HepG2 (cell line): ENCODE data around the gene DHX32. TPM values are rescaled to one million over a fixed set of nuclear protein-coding genes. Genes with fewer than 3 reads are reported as not detected.

Experiments used
- ATAC-seq: fragments of 200-7000 bp; cut with Tn5 transposase; 3 replicates; pipeline ENCODE4 v1.9.1; 2020; ENCODE audit warnings: mild to moderate bottlenecking, moderate library complexity
- Bru-seq: library from RNA; stranded (reverse); fragments of 400-500 nt; gene quantifications from one replicate; lab custom pipeline; 2021; lab: Mats Ljungman, UMichigan
- BruChase-seq, 2 experiments: library from RNA; stranded (reverse); fragments of 400-500 nt; gene quantifications; one replicate each; lab custom pipeline; 2021; lab: Mats Ljungman, UMichigan
- BruUV-seq: library from RNA; stranded (reverse); fragments of 400-500 nt; replicated peaks from 2 replicates; lab custom pipeline; 2021; lab: Mats Ljungman, UMichigan
- CTCF ChIA-PET: fragments of 300-600 bp; formaldehyde crosslinking; extraction: SDS; loops from one replicate; lab custom pipeline; 2021; ENCODE audit warnings: low total read pairs, inconsistent platforms, low intra/inter-chr PET ratio; lab: Yijun Ruan, JAX
- POLR2A ChIA-PET: fragments of 350-600 bp; sonication (Branson Sonifier 250); formaldehyde crosslinking; loops from one replicate; lab custom pipeline; 2020; ENCODE audit warnings: antibody characterized with exemption, inconsistent platforms; lab: Yijun Ruan, JAX
- DNase-seq: peaks from one replicate; pipeline ENCODE4 v3.0.0-alpha.2; 2015; ENCODE audit warnings: low spot score
- FAIRE-seq: peaks from 3 replicates; lab custom pipeline; 2011; peaks lifted over from hg19 to GRCh38; lab: Jason Lieb, UNC
- H2AFZ ChIP-seq: one replicate; pipeline ENCODE4 v1.6.1; 2011; ENCODE audit warnings: low read length, inconsistent platforms
- H3K27ac ChIP-seq: fragments of 300-600 bp; 3 replicates; pipeline ENCODE4 v1.8.0; 2011; ENCODE audit warnings: mixed run types, mild to moderate bottlenecking, mixed read lengths, low read length, inconsistent platforms; ENCODE audit not compliant: insufficient read depth; ENCODE audit errors: extremely low read length
- H3K27me3 ChIP-seq, 2 experiments: fragments of 200-600 bp in 1 of 2; 2 replicates in 1 of 2; 3 replicates in 1 of 2; pipeline versions ENCODE4 v1.6.0 to v1.8.0; 2011; ENCODE audit warnings: low read length in 2 of 2, mild to moderate bottlenecking in 2 of 2, moderate library complexity in 2 of 2, inconsistent platforms in 1 of 2; ENCODE audit not compliant: insufficient read depth in 2 of 2, control insufficient read depth in 1 of 2
- H3K36me3 ChIP-seq, 2 experiments: fragments of 200-600 bp in 1 of 2; replicated peaks in 1 of 2; 2 replicates in 1 of 2; 3 replicates in 1 of 2; pipeline versions ENCODE4 v1.5.1 to v1.8.0; 2011; ENCODE audit warnings: low read length in 2 of 2, inconsistent platforms in 1 of 2; ENCODE audit not compliant: insufficient read depth in 2 of 2, control insufficient read depth in 1 of 2
- H3K4me1 ChIP-seq: 2 replicates; pipeline ENCODE4 v1.5.1; 2012; ENCODE audit warnings: low read length, inconsistent platforms; ENCODE audit not compliant: insufficient read depth
- H3K4me2 ChIP-seq: 2 replicates; pipeline ENCODE4 v1.6.0; 2011; ENCODE audit warnings: low read depth, low read length, inconsistent platforms
- H3K4me3 ChIP-seq, 3 experiments: fragments of 200-600 bp in 1 of 3; sonication (generic), shearing (Covaris generic) in 1 of 3; replicated peaks in 1 of 3; 2 replicates each; pipeline ENCODE4 v1.5.1; 2011 to 2016; ENCODE audit warnings: low read length in 3 of 3, inconsistent platforms in 2 of 3, low read depth in 2 of 3, mild to moderate bottlenecking in 2 of 3, control low read depth in 1 of 3, mixed read lengths in 1 of 3; ENCODE audit not compliant: insufficient read depth in 1 of 3
- H3K79me2 ChIP-seq: one replicate; pipeline ENCODE4 v1.6.1; 2011; ENCODE audit warnings: low read length, inconsistent platforms; ENCODE audit not compliant: insufficient read depth
- H3K9ac ChIP-seq: 2 replicates; pipeline ENCODE4 v1.6.0; 2011; ENCODE audit warnings: mild to moderate bottlenecking, low read depth, low read length, inconsistent platforms; ENCODE audit not compliant: insufficient read depth
- H3K9me3 ChIP-seq: 2 replicates; pipeline ENCODE4 v1.5.1; 2012; ENCODE audit warnings: mild to moderate bottlenecking, low read length
- H4K20me1 ChIP-seq: 2 replicates; pipeline ENCODE4 v1.6.0; 2011; ENCODE audit warnings: inconsistent platforms, mild to moderate bottlenecking, low read length, moderate library complexity; ENCODE audit not compliant: insufficient read depth
- EED ChIP-seq: sonication (generic); formaldehyde crosslinking; IDR thresholded peaks from 2 replicates; pipeline ENCODE4 v1.5.0; 2020; ENCODE audit warnings: mild to moderate bottlenecking, missing genetic modification reagents
- KMT2A ChIP-seq: sonication (generic); formaldehyde crosslinking; IDR thresholded peaks from 2 replicates; pipeline ENCODE4 v1.4.0; 2020; ENCODE audit warnings: missing genetic modification reagents
- PITX1 ChIP-seq: sonication (generic); formaldehyde crosslinking; IDR thresholded peaks from 2 replicates; pipeline ENCODE4 v1.5.1; 2020; ENCODE audit warnings: mild to moderate bottlenecking, missing genetic modification reagents
- U2AF2 ChIP-seq: fragments of 200-400 bp; formaldehyde crosslinking; IDR thresholded peaks from 2 replicates; pipeline ENCODE4 v1.6.1; 2017; ENCODE audit warnings: low read depth, mild to moderate bottlenecking, low read length
- ZNF333 ChIP-seq: sonication (generic); formaldehyde crosslinking; IDR thresholded peaks from 2 replicates; pipeline ENCODE4 v1.4.0; 2020; ENCODE audit warnings: mild to moderate bottlenecking, missing genetic modification reagents, borderline replicate concordance
- ZNF572 ChIP-seq: sonication (generic); formaldehyde crosslinking; IDR thresholded peaks from 2 replicates; pipeline ENCODE4 v1.5.1; 2020; ENCODE audit warnings: mild to moderate bottlenecking, missing genetic modification reagents
- ZNF703 ChIP-seq: sonication (generic); formaldehyde crosslinking; IDR thresholded peaks from 2 replicates; pipeline ENCODE4 v1.5.1; 2020; ENCODE audit warnings: missing genetic modification reagents, mild to moderate bottlenecking, moderate library complexity, borderline replicate concordance
- ZNF724P ChIP-seq: sonication (generic); formaldehyde crosslinking; IDR thresholded peaks from 2 replicates; pipeline ENCODE4 v1.8.0; 2022; ENCODE audit warnings: missing genetic modification reagents, borderline replicate concordance
- ZNF749 ChIP-seq: sonication (generic); formaldehyde crosslinking; IDR thresholded peaks from 2 replicates; pipeline ENCODE4 v1.8.0; 2022; ENCODE audit warnings: mild to moderate bottlenecking, missing genetic modification reagents, moderate library complexity, borderline replicate concordance
- WGBS: methylation state at CpG from one replicate; pipeline ENCODE4 v1.1.6; 2017; ENCODE audit warnings: low lambda C conversion rate; 5-methylcytosine and 5-hydroxymethylcytosine counted together
- in situ Hi-C: cut with HindIII; loops from 2 replicates; pipeline ENCODE4 v1.10.0; 2017; ENCODE audit warnings: low pct_unique_long_range_greater_than_20kb; ENCODE audit not compliant: extremely low pct_ligation_motif_present
- intact Hi-C: fragments of 100-400 bp; cut with micrococcal nuclease; formaldehyde crosslinking; loops from one replicate; pipeline ENCODE4 v1.10.0; 2022; ENCODE audit not compliant: unreplicated experiment
- long read RNA-seq, 2 experiments: library from RNA in 1 of 2; library from polyadenylated mRNA in 1 of 2; stranded (forward) in 1 of 2; unstranded in 1 of 2; transcript quantifications; one replicate each; pipeline ENCODE4 v2.0.0, GENCODE V29; 2019 to 2022
- polyA minus RNA-seq, 3 experiments: library from RNA; depleted of rRNA, polyadenylated mRNA; stranded (reverse); fragments of >200 nt; gene quantifications; 2 replicates each; pipeline ENCODE4 v1.2.3, GENCODE V29; 2011; ENCODE audit warnings: low replicate concordance in 1 of 3
- polyA plus RNA-seq, 8 experiments: library from polyadenylated mRNA; depleted of rRNA in 3 of 8; stranded (reverse) in 7 of 8; unstranded in 1 of 8; fragments of >200 nt; fragmentation: Illumina TruSeq in 4 of 8; extraction: Trizol in 4 of 8; gene quantifications; 2 replicates each; pipeline versions ENCODE4 v1.2.1 to v1.2.3, GENCODE V29; 2011 to 2016; ENCODE audit warnings: low read depth in 4 of 8, missing spikeins in 1 of 8, mixed read lengths in 1 of 8; ENCODE audit not compliant: insufficient read depth in 1 of 8
- total RNA-seq, 5 experiments: library from RNA; depleted of rRNA; stranded (reverse); fragments of >200 nt; fragmentation: Illumina TruSeq; extraction: Trizol; gene quantifications; 2 replicates each; pipeline ENCODE4 v1.2.3, GENCODE V29; 2016; ENCODE audit warnings: low read depth in 1 of 5
- TF ChIP-seq, protein P1 (sequence below): sonication (generic); formaldehyde crosslinking; IDR thresholded peaks from 2 replicates; pipeline ENCODE4 v1.5.1; 2020; ENCODE audit warnings: mild to moderate bottlenecking, missing genetic modification reagents, moderate library complexity
- TF ChIP-seq, protein P2 (sequence below): sonication (generic); formaldehyde crosslinking; IDR thresholded peaks from 2 replicates; pipeline ENCODE4 v1.5.0; 2020; ENCODE audit warnings: mild to moderate bottlenecking, missing genetic modification reagents, borderline replicate concordance

DHX32 gene
- total RNA-seq (2016; rRNA removed; fragmentation: Illumina TruSeq; extraction: Trizol) (16.5 and 22.7 TPM in 2 replicates), polyA plus RNA-seq (2011; rRNA removed) (14.6 and 15.5 TPM in 2 replicates), polyA minus RNA-seq (2011; rRNA and poly(A)+ RNA removed; ENCODE audit: low replicate concordance) (11.1 and 34.9 TPM in 2 replicates), Bru-seq, nascent RNA (percentile 65 among the genes with signal in this experiment), BruChase-seq, experiment 1, labeled RNA remaining after a 6-hour chase (percentile 63 among the genes with signal in this experiment), BruChase-seq, experiment 2, labeled RNA remaining after a 2-hour chase (percentile 64 among the genes with signal in this experiment)
- 2.7 and 2.8 TPM in 2 replicates for total RNA-seq (2016; cell fraction: cytosol; rRNA removed; fragmentation: Illumina TruSeq; extraction: Trizol; ENCODE audit: low read depth)
- total RNA-seq (2016; cell fraction: insoluble cytoplasmic fraction; rRNA removed; fragmentation: Illumina TruSeq; extraction: Trizol), result 14.9 and 22.8 TPM in 2 replicates
- total RNA-seq (2016; cell fraction: membrane; rRNA removed; fragmentation: Illumina TruSeq; extraction: Trizol), result 6.9 and 9.3 TPM in 2 replicates
- total RNA-seq (2016; cell fraction: nucleus; rRNA removed; fragmentation: Illumina TruSeq; extraction: Trizol), result 10.7 and 11.6 TPM in 2 replicates
- 8.2 and 13.8 TPM in 2 replicates for polyA plus RNA-seq (2011; cell fraction: cytosol; rRNA removed)
- polyA plus RNA-seq (2011; cell fraction: nucleus; rRNA removed), result 7.2 and 8.7 TPM in 2 replicates
- polyA plus RNA-seq (2012), result 12.1 and 13.0 TPM in 2 replicates
- polyA plus RNA-seq (2016; cell fraction: cytosol; fragmentation: Illumina TruSeq; extraction: Trizol; ENCODE audit: low read depth), result 0.78 and 0.82 TPM in 2 replicates
- polyA plus RNA-seq (2016; cell fraction: insoluble cytoplasmic fraction; fragmentation: Illumina TruSeq; extraction: Trizol; ENCODE audit: low read depth), result 15.3 and 18.4 TPM in 2 replicates
- 3.0 and 3.3 TPM in 2 replicates for polyA plus RNA-seq (2016; cell fraction: membrane; fragmentation: Illumina TruSeq; extraction: Trizol; ENCODE audit: low read depth)
- polyA plus RNA-seq (2016; cell fraction: nucleus; fragmentation: Illumina TruSeq; extraction: Trizol; ENCODE audit: insufficient read depth, low read depth), result 10.3 and 10.6 TPM in 2 replicates
- polyA minus RNA-seq (2011; cell fraction: cytosol; rRNA and poly(A)+ RNA removed), result 14.5 and 18.1 TPM in 2 replicates
- polyA minus RNA-seq (2011; cell fraction: nucleus; rRNA and poly(A)+ RNA removed), result 20.6 and 22.1 TPM in 2 replicates
- long read RNA-seq, experiment 1, partial matches to known transcripts, result 6 of 16 reads
- long read RNA-seq, experiment 1, other reads (novel, unspliced or antisense), result 10 of 16 reads
- long read RNA-seq, experiment 2, partial matches to known transcripts, result 10 of 41 reads
- long read RNA-seq, experiment 2, other reads (novel, unspliced or antisense), result 29 of 41 reads

- no peak for ATAC-seq
Measured at GRCh38 chr10:125881192-125881591, at the start of gene DHX32. DHX32 (minus strand) TSS chr10:125881292; CDS start chr10:125880824, 468 bp downstream.

More at GRCh38 chr10:125881192-125881591, at the start of gene DHX32:
- POLR2A ChIA-PET, result no interaction called here
- H3K4me3 ChIP-seq, result no peak within 1 kb of the TSS
- no peak within 1 kb of the TSS for H3K9ac ChIP-seq
- DNase-seq (no peak), FAIRE-seq (no peak)
- peaks cover 12% of the 10 kb centered on the region for H3K4me1 ChIP-seq
- BruUV-seq, result no TSS peak
- H3K79me2 ChIP-seq, result no peaks in the 10 kb centered on the region
- intact Hi-C loops, result no loop called here
- H3K36me3 ChIP-seq, result peaks cover 0 to 3% of the 10 kb centered on the region in 2 experiments; a peak in 1 of 5 replicates
- CTCF ChIA-PET, result no interaction called here
- H3K27me3 ChIP-seq, result no peaks in the 10 kb centered on the region
- H3K27ac ChIP-seq, result no peak within 1 kb of the TSS
- no peak for TF ChIP-seq ZNF572 (CRISPR knock-in tag)
- TF ChIP-seq, protein P1, sequence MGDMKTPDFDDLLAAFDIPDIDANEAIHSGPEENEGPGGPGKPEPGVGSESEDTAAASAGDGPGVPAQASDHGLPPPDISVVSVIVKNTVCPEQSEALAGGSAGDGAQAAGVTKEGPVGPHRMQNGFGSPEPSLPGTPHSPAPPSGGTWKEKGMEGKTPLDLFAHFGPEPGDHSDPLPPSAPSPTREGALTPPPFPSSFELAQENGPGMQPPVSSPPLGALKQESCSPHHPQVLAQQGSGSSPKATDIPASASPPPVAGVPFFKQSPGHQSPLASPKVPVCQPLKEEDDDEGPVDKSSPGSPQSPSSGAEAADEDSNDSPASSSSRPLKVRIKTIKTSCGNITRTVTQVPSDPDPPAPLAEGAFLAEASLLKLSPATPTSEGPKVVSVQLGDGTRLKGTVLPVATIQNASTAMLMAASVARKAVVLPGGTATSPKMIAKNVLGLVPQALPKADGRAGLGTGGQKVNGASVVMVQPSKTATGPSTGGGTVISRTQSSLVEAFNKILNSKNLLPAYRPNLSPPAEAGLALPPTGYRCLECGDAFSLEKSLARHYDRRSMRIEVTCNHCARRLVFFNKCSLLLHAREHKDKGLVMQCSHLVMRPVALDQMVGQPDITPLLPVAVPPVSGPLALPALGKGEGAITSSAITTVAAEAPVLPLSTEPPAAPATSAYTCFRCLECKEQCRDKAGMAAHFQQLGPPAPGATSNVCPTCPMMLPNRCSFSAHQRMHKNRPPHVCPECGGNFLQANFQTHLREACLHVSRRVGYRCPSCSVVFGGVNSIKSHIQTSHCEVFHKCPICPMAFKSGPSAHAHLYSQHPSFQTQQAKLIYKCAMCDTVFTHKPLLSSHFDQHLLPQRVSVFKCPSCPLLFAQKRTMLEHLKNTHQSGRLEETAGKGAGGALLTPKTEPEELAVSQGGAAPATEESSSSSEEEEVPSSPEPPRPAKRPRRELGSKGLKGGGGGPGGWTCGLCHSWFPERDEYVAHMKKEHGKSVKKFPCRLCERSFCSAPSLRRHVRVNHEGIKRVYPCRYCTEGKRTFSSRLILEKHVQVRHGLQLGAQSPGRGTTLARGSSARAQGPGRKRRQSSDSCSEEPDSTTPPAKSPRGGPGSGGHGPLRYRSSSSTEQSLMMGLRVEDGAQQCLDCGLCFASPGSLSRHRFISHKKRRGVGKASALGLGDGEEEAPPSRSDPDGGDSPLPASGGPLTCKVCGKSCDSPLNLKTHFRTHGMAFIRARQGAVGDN (CRISPR knock-in tag), result no peak
- TF ChIP-seq ZNF333 (CRISPR knock-in tag), result no peak
- no peak for TF ChIP-seq ZNF749 (CRISPR knock-in tag)
- no peak for TF ChIP-seq U2AF2
- TF ChIP-seq, protein P2, sequence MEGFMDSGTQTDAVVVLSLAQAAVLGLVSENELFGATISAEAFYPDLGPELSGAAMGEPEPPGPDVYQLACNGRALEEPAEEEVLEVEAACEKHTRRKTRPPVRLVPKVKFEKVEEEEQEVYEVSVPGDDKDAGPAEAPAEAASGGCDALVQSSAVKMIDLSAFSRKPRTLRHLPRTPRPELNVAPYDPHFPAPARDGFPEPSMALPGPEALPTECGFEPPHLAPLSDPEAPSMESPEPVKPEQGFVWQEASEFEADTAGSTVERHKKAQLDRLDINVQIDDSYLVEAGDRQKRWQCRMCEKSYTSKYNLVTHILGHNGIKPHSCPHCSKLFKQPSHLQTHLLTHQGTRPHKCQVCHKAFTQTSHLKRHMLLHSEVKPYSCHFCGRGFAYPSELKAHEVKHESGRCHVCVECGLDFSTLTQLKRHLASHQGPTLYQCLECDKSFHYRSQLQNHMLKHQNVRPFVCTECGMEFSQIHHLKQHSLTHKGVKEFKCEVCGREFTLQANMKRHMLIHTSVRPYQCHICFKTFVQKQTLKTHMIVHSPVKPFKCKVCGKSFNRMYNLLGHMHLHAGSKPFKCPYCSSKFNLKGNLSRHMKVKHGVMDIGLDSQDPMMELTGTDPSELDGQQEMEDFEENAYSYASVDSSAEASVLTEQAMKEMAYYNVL, result no peak
- no peak for TF ChIP-seq ZNF703
- no peak for TF ChIP-seq EED (CRISPR knock-in tag)
- no peak for TF ChIP-seq PITX1 (CRISPR knock-in tag)
- TF ChIP-seq ZNF724P (CRISPR knock-in tag), result no peak
- no peak for TF ChIP-seq KMT2A (CRISPR knock-in tag)
- TF ChIP-seq, all 625 proteins: peak for 0
- no peak within 1 kb of the TSS for H2AFZ ChIP-seq
- peaks cover 5% of the 10 kb centered on the region; the same call in 1 of the 2 replicates for H3K9me3 ChIP-seq
- 89% methylated on average over 4 of the region's 4 CpGs for WGBS
- H4K20me1 ChIP-seq, result no peaks in the 10 kb centered on the region
- no peak within 1 kb of the TSS for H3K4me2 ChIP-seq
- in situ Hi-C loops, result no loop called here
